ENCODE measurements around the gene KPNA6.
"Not testable (repeated sequence)": the region's sequence is repeated elsewhere in the genome, so short reads cannot be mapped to it uniquely, and the experiment has no call there.

Gene KPNA6

DNA sequence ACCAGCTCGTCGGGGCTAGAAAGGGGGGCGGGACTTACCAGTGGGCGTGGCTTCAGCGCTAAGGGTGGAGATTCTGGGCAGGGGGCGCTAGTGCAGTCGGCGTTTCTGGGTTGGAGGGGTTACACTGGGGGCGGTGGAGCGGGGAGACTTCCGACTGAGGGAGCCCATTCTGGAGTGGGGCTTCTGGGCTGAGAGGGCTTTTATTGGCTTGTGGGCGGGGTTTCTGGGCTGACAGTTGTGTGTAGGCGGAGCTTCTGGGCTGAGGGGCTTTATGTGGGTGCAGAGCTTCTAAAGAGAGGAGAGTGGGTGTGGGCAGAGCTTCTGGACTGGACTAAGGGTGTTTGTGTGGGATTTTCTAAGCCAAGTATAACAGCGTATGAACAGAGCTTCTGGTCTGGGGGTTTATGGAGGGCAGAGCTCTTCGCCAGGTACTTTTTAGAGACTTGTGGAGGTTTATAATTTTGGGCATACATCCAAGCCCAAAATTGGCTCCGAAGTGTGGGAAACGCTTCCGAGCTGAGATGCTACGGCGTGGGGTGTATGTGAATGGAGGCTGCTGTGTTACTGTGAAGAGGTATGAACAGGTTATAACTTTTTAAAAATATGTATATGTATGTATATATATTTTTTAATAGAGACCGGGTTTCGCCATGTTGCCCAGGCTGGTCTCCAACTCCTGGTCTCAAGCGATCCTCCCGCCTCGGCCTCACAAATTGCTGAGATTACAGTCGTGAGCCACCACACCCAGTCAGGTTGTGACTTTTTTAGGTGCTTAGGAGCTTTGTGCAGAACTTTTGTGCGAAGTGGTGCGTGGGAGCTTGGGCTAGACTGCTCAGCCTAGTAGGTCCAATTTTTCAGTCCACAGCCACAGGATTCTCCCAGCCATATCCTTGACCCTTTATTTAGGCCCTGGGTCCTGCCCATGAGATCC lies 34.3 kb upstream of the KPNA6 start:
- H3K4me1 ChIP-seq (ENCODE audit: control insufficient read depth in 1 of 2, insufficient read depth in 1 of 2, low read depth in 1 of 2, low read length in 1 of 2) = peaks cover 19 to 20% of the 10 kb centered on the region in 2 experiments
- TF ChIP-seq, protein P1, sequence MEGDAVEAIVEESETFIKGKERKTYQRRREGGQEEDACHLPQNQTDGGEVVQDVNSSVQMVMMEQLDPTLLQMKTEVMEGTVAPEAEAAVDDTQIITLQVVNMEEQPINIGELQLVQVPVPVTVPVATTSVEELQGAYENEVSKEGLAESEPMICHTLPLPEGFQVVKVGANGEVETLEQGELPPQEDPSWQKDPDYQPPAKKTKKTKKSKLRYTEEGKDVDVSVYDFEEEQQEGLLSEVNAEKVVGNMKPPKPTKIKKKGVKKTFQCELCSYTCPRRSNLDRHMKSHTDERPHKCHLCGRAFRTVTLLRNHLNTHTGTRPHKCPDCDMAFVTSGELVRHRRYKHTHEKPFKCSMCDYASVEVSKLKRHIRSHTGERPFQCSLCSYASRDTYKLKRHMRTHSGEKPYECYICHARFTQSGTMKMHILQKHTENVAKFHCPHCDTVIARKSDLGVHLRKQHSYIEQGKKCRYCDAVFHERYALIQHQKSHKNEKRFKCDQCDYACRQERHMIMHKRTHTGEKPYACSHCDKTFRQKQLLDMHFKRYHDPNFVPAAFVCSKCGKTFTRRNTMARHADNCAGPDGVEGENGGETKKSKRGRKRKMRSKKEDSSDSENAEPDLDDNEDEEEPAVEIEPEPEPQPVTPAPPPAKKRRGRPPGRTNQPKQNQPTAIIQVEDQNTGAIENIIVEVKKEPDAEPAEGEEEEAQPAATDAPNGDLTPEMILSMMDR (IDR thresholded peaks at IDR 0.05) = no peak
- H3K36me3 ChIP-seq = peaks cover 30% of the 10 kb centered on the region
- H3K27me3 ChIP-seq = peaks cover 35% of the 10 kb centered on the region
- H3K4me3 ChIP-seq (ENCODE audit: low read depth in 1 of 2, low read length in 1 of 2) = peak overlapping the region; percentile 77 to 99
- H3K27ac ChIP-seq = peak overlapping the region; percentile 94
- H3K9me3 ChIP-seq = no peaks in the 10 kb centered on the region

DNA sequence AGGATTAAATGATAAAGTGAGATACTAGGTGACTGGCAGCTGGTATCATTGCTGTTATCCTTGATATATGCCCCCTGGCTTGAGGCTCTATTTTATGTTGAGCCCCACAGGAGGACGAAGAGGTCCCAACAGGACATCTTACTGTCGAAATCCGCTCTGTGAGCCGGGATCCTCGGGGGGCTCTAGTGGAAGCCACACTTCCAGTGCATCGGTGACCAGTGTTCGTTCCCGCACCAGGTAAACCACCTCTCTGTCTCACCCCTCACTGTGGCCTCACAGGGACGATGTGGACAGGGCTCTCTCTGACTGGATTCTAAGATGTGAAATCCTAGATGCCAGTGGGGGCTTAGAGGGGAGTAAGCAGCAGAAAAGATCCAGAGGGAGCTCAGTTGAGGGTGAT lies 33.0 kb upstream of the KPNA6 start:
- TF ChIP-seq, protein P1 (IDR thresholded peaks at IDR 0.05) = no peak
- H3K27me3 ChIP-seq = peaks cover 23% of the 10 kb centered on the region
- H3K27ac ChIP-seq = no peak overlapping the region
- no peak overlapping the region for H3K4me3 ChIP-seq (ENCODE audit: low read depth in 1 of 2, low read length in 1 of 2)
- H3K36me3 ChIP-seq = peaks cover 36% of the 10 kb centered on the region
- H3K4me1 ChIP-seq (ENCODE audit: control insufficient read depth in 1 of 2, insufficient read depth in 1 of 2, low read depth in 1 of 2, low read length in 1 of 2) = peaks cover 19 to 20% of the 10 kb centered on the region in 2 experiments
- no peaks in the 10 kb centered on the region for H3K9me3 ChIP-seq

DNA sequence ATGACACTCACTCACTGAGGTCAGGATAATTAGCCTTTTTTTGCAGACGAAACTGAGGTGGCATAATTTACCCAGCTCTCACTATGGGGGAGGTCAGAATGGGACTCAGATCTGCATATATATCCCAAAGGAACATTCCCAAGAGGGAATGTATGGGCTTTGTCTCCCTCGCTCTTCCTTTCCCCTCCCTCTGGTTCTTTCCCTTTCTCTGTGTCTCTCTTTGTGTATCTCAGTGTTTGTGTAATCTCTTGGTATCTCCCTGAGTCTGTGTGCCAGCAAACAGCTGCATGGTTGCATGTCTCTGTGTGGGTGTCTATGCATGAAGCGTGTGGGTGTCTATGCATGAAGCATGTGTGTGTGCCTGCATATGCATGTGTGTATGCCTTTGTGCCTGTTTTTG lies 30.4 kb upstream of the KPNA6 start:
- TF ChIP-seq, protein P1 (IDR thresholded peaks at IDR 0.05) = no peak
- H3K27ac ChIP-seq = no peak overlapping the region
- no peak overlapping the region for H3K4me3 ChIP-seq (ENCODE audit: low read depth in 1 of 2, low read length in 1 of 2)
- H3K4me1 ChIP-seq (ENCODE audit: control insufficient read depth in 1 of 2, insufficient read depth in 1 of 2, low read depth in 1 of 2, low read length in 1 of 2) = peaks cover 10 to 12% of the 10 kb centered on the region in 2 experiments
- peaks cover 41% of the 10 kb centered on the region for H3K36me3 ChIP-seq
- H3K9me3 ChIP-seq = no peaks in the 10 kb centered on the region
- H3K27me3 ChIP-seq = no peaks in the 10 kb centered on the region

DNA sequence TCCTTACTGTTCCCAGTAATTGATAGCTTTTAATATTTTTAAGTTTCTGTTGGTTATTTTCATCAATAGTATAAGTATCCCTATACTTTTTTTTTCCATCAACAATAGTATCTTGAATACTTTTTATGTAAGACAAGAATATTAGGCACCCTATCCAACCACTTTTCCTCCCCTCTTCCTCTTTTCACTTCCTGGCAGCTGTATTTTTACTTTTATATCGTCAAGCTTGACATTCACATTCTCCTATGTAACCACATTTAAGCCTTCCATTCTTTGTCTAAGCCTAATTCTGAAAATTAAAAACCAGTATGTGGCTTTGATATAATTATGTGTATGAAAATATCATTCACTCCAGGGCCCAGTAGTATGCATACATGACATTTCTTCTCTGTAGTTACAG lies 25.8 kb upstream of the KPNA6 start:
- TF ChIP-seq, protein P1 (IDR thresholded peaks at IDR 0.05) = no peak
- H3K4me1 ChIP-seq (ENCODE audit: control insufficient read depth in 1 of 2, insufficient read depth in 1 of 2, low read depth in 1 of 2, low read length in 1 of 2) = no peaks in the 10 kb centered on the region
- H3K27me3 ChIP-seq = no peaks in the 10 kb centered on the region
- H3K36me3 ChIP-seq = peaks cover 38% of the 10 kb centered on the region
- H3K27ac ChIP-seq = no peak overlapping the region
- H3K9me3 ChIP-seq = no peaks in the 10 kb centered on the region
- no peak overlapping the region for H3K4me3 ChIP-seq (ENCODE audit: low read depth in 1 of 2, low read length in 1 of 2)

DNA sequence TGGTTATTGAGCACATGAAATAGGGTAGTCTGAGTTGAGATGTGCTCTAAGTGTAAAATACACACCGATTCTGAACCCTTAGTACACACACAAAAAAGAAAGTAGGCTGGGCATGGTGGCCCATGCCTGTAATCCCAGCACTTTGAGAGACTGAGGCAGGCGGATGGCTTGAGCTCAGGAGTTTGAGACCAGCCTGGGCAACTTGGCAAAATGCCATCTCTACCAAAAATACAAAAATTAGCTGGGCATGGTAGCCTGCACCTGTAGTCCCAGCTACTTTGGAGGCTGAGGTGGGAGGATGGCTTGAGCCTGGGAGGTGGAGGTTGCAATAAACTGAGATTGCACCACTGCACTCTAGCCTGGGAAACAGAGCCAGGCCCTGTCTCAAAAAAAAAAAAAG lies 21.5 kb upstream of the KPNA6 start:
- not testable (repeated sequence) for H3K9me3 ChIP-seq; H3K27me3 ChIP-seq; H3K4me3 ChIP-seq (ENCODE audit: low read depth in 1 of 2, low read length in 1 of 2); H3K4me1 ChIP-seq (ENCODE audit: control insufficient read depth in 1 of 2, insufficient read depth in 1 of 2, low read depth in 1 of 2, low read length in 1 of 2); H3K27ac ChIP-seq
- H3K36me3 ChIP-seq = peaks cover 22% of the 10 kb centered on the region

DNA sequence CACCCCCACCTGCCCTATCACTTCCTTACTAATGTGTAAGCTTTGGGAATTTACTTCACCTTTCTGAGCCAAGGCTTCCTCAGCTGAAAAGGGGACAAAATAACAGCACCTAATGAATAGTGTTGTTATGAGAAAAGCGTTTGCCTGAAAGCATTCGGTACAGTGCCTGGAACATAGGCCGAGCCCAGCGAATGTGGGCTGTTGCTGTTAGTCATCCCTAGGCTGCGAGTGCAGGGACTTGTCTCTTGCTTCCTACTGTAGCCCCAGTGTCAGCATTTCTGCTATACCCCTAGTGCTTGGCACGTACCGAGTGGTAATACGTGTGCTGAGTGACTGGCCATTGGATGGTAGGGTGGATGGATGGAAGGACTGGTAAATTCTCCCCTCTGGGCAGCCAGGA lies 16.7 kb upstream of the KPNA6 start:
- Histone ChIP-seq H3K36me3 (peaks cover 48% of the 10 kb centered on the region), H3K4me3 (ENCODE audit: low read depth in 1 of 2, low read length in 1 of 2) (no peak overlapping the region), H3K27me3 (no peaks in the 10 kb centered on the region), H3K27ac (no peak overlapping the region), H3K4me1 (ENCODE audit: control insufficient read depth in 1 of 2, insufficient read depth in 1 of 2, low read depth in 1 of 2, low read length in 1 of 2) (peaks cover 12 to 20% of the 10 kb centered on the region in 2 experiments), H3K9me3 (no peaks in the 10 kb centered on the region)
- TF ChIP-seq, protein P1 (IDR thresholded peaks at IDR 0.05) = no peak

All from neutrophil (primary cell).